ENCODE results near the gene EFNB2. TPM values are rescaled to one million over a fixed set of nuclear protein-coding genes. Genes with fewer than 3 reads are reported as not detected.

Gene EFNB2
- total RNA-seq, 1 donor from 2014 or later = 25.6 TPM

DNA sequence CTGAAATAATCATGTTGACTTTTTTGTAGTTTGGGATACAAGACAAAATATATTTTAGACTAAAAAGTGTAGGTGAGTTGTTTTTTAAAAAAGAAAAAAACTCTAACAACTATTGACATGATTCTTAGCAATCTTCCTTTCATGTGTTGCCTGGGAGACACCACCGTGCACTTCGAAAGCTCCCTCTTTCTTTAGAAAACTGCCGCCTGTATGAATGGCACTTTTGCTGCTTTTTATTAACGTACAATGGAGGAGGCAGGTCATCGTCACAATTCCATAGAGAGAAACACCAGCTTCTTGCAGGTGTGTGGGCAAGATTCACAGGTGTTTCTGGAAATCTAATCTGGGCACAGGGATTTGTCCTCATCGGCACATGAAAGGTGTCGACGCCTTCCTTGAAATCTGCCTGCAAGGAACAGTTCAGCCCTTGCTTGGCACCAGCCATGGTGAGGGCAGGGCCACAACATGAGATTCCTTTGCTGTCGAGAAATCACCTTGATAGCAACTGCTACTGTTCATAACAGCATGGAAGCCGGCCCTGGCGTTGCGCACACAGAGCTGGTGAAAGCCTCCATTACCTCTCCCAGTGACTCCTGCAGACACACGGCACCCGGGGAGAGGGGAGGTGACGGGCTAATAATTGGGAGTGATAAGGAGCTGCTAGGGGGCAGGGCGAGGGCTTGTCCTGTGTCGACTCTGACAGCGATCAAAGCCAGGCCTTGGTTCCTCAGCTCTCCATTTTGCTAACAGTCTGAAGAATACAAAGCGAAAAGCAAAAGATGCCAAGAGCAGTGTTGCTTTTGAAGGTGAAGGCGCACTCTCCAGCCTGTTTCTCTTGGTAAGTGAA lies 66.5 kb downstream of the EFNB2 start:
- no peak for DNase-seq (ENCODE audit: low read depth)
- TF ChIP-seq, protein P1, sequence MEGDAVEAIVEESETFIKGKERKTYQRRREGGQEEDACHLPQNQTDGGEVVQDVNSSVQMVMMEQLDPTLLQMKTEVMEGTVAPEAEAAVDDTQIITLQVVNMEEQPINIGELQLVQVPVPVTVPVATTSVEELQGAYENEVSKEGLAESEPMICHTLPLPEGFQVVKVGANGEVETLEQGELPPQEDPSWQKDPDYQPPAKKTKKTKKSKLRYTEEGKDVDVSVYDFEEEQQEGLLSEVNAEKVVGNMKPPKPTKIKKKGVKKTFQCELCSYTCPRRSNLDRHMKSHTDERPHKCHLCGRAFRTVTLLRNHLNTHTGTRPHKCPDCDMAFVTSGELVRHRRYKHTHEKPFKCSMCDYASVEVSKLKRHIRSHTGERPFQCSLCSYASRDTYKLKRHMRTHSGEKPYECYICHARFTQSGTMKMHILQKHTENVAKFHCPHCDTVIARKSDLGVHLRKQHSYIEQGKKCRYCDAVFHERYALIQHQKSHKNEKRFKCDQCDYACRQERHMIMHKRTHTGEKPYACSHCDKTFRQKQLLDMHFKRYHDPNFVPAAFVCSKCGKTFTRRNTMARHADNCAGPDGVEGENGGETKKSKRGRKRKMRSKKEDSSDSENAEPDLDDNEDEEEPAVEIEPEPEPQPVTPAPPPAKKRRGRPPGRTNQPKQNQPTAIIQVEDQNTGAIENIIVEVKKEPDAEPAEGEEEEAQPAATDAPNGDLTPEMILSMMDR (conservative IDR thresholded peaks at IDR 0.05; ENCODE audit: low read depth, low read length) = no peak
- H3K4me3 ChIP-seq (ENCODE audit: low read depth, low read length) = no peak overlapping the region

DNA sequence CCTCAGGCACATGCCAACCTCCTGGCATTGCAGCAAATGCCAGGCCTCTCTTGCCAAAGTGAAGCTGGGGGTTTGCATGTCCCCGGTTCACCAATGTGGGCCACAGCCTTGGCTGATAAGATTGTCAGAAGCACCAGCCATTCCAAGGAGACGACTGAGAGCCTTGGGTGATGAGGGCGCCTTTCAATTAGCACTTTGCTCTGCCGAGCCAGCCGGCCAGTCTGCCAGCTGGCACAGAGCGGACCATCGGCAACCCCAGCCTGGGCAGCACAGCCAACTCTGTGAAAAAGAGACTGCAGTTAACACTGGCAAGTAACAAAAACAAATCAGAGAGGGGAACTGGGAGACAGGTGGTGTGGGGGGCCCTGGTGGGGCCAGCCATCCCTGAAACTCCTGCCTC lies 67.3 kb downstream of the EFNB2 start:
- no peak overlapping the region for H3K4me3 ChIP-seq (ENCODE audit: low read depth, low read length)
- no peak for DNase-seq (ENCODE audit: low read depth)
- TF ChIP-seq, protein P1 (conservative IDR thresholded peaks at IDR 0.05; ENCODE audit: low read depth, low read length) = no peak

DNA sequence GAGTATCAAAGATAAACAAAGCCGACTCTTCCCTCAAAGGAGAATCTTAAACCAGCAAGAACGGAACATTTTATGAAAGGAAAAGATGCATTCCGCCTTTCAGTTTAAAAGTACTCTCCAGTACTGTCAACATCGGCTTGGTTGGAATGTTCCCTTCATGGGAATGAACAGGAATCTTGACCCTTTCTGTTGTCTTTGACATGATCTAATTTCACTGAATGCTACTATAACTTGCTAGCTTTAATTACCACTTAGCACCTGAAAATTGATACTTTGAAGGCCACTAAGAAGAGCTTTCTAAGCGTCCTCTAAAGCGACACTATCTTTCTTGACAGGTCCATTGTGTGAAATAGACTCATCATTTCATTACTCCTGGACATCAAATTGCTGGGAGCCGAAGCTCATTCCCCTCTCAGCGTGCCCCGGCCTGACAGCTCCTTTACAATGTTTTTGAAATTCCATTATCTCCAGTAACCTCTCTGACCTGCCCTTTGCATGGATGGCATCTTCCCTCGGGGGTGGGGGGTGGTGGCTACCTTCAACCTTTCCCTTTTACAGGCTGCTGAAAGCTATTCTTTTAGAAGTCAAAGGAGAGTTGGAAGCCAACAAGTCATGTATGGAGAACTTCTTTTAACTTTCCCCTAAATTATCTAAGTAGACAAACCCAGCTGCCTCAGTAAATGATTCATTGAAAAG lies 67.9 kb downstream of the EFNB2 start:
- TF ChIP-seq, protein P1 (conservative IDR thresholded peaks at IDR 0.05; ENCODE audit: low read depth, low read length) = no peak
- no peak for DNase-seq (ENCODE audit: low read depth)
- no peak overlapping the region for H3K4me3 ChIP-seq (ENCODE audit: low read depth, low read length)

DNA sequence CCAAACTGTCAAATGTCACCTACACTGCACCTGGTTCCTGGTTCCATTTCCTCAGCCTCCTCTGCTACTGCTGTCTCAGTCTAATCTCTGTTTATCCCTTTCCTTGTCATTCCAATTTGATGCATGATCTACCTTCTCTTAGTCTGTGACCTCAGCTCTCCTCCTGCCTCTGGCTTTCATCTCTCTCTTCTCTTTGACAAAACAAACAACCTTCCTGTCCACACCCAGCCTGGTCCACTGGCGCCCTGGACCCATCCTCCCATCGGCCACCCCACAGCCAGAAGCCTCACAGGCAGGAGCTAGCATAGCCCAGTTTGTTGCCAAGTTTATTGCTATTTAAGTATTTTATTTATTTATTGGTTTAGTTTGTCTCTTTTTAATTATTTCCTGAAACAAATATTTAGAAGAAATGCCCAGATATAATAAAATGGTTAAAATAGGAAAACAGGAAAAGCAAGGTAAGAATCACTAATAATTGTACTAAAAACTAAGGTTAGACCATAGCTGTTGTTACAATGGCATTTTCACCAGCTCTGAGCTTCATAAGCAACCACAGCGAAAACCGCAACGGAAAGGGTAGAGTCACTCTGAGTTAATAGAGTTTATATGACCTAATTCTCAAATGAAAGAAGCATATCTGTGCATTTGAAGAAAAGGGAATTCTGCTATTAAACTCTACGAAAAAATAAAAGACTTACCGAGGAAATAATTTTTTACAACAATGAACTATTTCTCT lies 68.6 kb downstream of the EFNB2 start:
- TF ChIP-seq, protein P1 (conservative IDR thresholded peaks at IDR 0.05; ENCODE audit: low read depth, low read length) = no peak
- no peak overlapping the region for H3K4me3 ChIP-seq (ENCODE audit: low read depth, low read length)
- no peak for DNase-seq (ENCODE audit: low read depth)

DNA sequence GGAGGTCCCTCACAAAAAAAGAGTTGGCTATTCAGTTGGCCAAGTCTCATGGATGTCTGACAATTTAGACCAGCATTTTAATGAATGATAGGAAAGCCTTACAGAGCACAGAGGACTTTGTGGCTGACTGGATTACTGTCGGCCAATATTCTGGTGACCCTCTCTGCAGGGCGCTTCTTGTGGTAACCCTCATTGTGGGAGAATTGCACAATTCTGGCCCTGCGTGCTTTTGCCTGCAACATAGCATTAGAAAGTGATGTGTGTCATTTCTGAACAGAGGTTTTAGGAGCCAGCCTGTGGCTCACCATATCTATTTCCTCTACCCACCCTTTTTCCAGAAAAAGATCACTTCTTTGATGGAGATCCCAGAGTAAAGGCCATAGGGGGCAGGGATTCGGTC lies 71.4 kb downstream of the EFNB2 start:
- no peak overlapping the region for H3K4me3 ChIP-seq (ENCODE audit: low read depth, low read length)
- TF ChIP-seq, protein P1 (conservative IDR thresholded peaks at IDR 0.05; ENCODE audit: low read depth, low read length) = no peak
- DNase-seq (ENCODE audit: low read depth) = no peak

DNA sequence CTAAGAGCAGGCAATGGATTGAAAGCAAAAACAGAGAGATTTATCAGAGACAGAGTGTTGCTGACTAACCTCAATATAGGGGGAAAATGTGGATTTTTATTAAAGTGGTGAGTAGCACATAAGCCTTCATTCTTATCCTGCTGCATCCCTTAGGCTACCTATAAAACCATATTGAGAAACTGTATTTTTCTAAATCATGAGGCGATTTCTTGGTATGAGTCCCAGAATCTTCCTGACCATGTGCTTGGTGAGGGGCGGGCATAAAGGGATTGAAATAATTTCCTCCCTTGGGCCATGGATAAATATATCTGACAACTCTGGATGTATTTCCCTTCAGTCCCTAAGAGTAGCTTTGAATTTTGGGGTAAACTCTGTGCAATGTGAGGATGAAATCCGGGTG lies 72.8 kb downstream of the EFNB2 start:
- TF ChIP-seq, protein P1 (conservative IDR thresholded peaks at IDR 0.05; ENCODE audit: low read depth, low read length) = no peak
- no peak for DNase-seq (ENCODE audit: low read depth)
- no peak overlapping the region for H3K4me3 ChIP-seq (ENCODE audit: low read depth, low read length)
